ENCODE measurements around the gene ABCD4.

GRCh38 chr14:74347097-74347794 lies 44.5 kb upstream of the ABCD4 start:
- TF ChIP-seq CTCF (conservative IDR thresholded peaks at IDR 0.05; ENCODE audit: low read depth, low read length), result no peak
- no peak for TF ChIP-seq EZH2 (IDR thresholded peaks at IDR 0.05; ENCODE audit: borderline replicate concordance, low read depth, low read length, poor library complexity, severe bottlenecking)

Measured in A673 (cell line).